ENCODE results near the gene SEMG2.

Gene SEMG2

DNA sequence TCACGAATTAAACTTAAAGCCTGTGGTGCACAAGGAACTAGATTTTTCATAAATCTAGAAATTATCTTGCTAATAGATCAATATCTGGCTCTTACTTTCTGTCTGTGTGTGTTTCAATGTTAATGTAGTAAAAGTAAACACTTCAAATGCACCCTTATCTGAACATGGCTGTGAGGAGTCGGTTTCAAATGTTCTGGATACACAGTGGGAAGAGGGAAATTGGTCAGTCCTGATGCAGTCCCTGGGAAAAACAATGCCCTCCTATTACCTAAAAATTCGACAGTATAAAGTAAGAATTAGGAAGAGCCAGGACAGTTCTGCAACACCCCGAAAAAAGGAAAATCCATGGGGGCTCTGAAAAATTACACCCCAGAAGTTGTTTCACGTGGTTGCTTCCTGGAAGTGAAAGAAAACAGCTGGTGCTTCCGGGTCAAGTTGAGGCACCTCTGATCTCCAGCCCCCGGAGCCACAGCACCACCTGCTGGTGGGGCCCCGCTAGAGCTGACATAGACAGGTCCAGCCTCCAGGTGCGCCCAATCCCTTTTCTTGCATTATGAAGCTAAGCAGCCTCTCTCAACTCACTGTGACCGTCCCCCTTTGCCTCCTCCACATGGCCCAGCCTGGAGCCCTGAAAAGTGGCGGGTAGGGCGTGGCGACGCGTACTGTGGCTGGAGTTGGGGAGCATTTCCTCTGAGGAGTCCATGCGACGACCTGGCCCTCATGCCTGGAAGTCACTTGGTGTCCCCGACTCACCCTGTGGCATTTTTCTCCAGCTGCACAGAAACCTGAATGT, 8.3 kb downstream of the SEMG2 start:
- DNase-seq (ENCODE audit: low read depth): no peak

- DNase-seq (ENCODE audit: low read depth): no peak
Observed at GRCh38 chr20:45230631-45231030, 9.5 kb downstream of the SEMG2 start.

DNA sequence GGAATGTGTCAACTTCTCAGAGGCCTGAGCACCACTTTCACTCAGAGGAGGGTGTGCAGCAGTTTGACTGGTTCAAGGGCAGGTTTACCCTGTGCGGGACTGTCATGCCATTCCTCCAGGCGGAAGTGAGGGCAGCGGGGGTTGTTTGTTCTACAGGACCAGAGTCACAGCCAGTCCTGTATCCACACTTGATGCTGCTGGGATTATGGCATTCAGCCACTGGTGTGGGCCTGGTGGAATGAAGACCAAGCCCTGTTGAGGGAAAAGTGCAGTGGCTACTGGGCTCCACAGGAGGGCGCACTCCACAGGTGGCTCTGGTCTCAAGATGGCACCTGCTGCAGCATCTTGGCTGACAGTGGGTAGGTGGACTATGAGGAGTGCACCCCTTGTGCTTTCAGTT, 14.8 kb downstream of the SEMG2 start:
- DNase-seq (ENCODE audit: low read depth): no peak

DNA sequence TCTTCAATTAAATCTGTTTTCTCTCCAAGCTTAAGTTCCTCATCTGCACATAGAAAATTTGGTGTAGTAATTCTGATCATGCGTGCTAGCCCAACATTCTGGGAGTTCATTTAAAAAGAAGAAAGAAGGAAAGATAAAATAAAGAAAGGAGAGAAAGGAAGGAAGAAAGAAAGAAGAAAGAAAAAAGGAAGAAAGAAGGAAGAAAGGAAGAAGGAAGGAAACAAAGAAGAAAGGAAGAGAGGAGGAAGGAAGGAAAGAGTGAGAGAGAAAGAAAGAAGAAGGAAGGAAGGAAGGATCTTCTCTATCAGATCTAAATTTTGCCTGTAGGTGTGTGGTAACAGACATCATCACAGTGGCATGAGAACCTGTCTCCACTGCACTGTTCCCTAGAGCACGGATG, 17.0 kb downstream of the SEMG2 start:
- no peak for DNase-seq (ENCODE audit: low read depth)

DNA sequence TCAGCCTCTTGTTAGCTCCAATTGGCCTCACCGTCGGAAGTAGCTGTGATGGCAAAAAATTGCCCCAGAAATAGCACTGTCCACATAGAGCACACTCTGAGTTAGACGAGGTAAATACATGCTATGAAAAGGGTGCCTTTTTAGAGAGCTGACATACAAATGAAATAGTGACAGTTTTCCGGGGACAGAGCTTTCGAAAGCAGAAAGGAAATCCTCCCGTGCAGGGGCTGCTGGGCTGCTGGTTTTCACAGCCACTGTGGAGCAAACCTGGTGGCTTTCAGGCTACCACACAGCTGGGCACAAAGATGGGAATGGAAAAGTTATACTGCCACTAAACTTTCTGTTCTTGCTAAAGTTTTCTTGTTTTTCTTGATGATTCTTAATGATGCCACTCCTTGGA, 24.9 kb downstream of the SEMG2 start:
- no peak for DNase-seq (ENCODE audit: low read depth)

GRCh38 chr20:45247865-45248264, 26.7 kb downstream of the SEMG2 start:
- DNase-seq (ENCODE audit: low read depth): no peak

DNA sequence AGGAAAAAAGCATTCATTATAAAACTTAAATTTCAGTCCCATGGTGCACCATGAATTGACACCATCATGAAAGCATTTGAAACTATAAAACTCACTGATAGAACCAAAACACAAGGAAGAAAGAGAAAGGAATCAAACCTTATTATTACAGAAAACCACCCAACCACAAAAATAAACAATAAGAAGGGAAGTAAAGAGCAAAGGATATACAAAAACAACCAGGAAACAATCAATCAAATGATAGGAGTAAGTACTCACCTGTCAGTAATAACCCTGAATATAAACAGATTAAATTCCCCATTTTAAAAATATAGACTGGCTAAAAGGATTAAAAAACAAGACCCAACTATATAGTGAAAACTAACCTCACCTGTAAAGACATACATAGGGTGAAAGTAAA, 27.4 kb downstream of the SEMG2 start:
- DNase-seq (ENCODE audit: low read depth): no peak

GRCh38 chr20:45251884-45252560, 30.8 kb downstream of the SEMG2 start:
- no peak for DNase-seq (ENCODE audit: low read depth)

DNA sequence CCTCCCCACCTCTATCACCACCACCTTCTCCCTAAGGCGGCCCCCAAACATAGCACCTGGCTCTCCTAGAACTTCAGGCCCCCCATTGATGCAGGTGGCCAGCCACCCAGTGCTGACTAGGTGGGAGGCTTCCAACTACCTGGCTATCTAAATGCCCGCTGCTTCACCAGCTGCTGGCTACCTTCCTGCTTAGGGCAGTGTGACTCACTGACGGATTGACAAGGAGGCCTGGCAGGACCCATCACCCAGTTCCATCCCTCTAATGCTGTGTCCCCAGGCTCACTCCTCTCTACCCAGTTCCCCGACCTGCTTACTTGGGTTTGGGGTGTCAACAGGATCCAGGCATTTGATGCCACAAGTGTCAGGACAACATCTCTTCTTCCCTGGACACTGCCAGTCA, 32.1 kb downstream of the SEMG2 start:
- DNase-seq (ENCODE audit: low read depth): no peak

DNA sequence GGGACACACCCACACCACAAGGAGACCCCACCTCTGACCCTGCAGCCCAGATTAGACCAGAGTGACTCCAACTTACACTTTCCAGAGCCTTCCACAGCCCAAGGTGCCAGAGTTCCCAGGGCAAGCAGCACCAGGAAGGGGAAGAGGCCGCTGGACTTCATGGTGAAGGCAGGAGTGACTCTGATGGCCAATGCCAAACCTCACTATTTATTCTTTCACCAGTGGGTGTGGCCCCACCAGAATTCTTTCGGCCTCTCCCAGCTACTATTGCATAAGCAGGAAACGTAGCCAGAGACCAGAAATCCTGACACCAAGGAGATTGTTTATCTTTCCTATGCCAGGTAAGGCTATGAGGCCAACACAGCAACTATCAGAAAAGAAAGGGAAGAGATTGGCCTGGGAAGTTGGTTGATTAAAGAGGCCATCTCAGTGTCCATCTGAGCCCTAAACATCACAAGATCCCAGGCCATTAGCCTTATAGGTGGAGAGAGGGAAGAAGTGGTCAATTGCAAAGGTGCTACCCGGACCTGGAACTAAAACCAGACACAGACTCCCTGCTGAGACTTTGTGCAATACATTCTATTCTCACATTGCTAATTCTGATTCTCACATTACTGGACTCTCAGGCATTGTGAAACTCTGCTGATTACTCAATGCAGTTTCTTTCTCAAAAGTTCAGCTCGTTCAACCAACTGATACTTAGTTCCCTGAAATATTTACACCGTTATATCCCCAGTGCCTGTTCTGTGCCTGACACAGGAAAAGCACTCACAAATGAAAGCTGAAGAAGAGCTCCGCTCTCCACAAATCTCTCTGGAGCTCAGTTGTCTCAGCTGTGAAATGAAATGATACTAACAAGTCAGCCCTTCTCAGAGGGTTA, 33.5 kb downstream of the SEMG2 start, which contains the start of gene SLPI:
TSS of gene SLPI (minus strand) at position 182 of the 880 bp plus-strand sequence. CDS start at position 161, 21 bp downstream.
- no peak for DNase-seq (ENCODE audit: low read depth)

DNA sequence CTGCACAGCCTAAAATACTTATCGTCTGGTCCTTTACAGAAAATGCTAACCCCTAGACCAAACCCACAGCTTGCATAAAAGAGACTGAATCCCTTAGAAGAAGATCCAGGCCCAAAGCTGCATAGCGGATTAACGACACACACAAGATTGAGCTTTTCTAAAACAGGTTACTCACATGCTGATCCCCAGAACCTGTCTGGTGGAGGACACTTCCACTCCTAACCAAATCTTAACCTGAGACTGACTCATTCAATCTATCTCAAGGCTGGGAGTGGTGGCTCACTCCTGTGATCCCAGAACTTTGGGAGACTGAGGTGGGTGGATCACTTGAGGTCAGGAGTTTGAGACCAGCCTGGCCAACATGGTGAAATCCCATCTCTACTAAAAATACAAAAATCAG, 36.0 kb downstream of the SEMG2 start:
- DNase-seq (ENCODE audit: low read depth): no peak

DNA sequence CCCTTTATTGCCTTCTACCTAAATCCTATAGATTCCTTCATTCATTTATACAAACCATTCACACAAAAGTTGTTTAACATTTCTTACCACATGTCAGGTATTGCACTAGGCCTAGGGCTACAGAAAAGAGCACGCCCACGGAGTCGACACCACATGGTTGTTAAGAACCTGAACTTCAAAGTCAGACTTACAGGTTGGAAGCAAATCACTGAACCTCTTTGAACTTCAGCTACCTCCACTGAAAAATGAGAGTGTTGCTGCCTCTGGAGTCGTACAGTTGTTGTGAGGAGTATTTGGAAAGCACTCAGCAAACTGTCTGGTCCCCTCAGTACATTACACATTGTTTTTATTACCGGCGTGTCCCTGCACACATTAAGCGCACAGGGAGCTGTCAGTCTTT, 36.5 kb downstream of the SEMG2 start:
- DNase-seq (ENCODE audit: low read depth): no peak

GRCh38 chr20:45258259-45258658, 37.1 kb downstream of the SEMG2 start:
- DNase-seq (ENCODE audit: low read depth): no peak

DNA sequence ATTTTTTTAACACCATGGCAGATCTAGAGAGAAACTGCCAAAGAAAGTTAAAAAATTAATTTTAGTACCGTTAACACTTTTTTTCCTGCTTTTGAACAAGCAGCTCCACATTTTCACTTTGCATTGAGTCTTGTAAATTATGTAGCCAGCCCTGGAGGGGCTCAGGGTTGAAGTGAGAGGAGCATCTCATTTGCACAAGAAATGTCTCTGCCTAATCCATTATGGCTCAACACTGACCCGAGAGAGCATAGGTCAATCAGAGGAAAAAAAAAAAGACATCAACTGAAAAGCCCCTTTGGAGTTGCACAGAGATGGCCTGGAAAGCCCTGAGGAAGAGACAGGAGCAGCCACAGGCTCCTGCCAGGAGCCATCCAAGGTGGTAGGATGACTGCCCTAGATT, 37.5 kb downstream of the SEMG2 start:
- DNase-seq (ENCODE audit: low read depth): no peak

DNA sequence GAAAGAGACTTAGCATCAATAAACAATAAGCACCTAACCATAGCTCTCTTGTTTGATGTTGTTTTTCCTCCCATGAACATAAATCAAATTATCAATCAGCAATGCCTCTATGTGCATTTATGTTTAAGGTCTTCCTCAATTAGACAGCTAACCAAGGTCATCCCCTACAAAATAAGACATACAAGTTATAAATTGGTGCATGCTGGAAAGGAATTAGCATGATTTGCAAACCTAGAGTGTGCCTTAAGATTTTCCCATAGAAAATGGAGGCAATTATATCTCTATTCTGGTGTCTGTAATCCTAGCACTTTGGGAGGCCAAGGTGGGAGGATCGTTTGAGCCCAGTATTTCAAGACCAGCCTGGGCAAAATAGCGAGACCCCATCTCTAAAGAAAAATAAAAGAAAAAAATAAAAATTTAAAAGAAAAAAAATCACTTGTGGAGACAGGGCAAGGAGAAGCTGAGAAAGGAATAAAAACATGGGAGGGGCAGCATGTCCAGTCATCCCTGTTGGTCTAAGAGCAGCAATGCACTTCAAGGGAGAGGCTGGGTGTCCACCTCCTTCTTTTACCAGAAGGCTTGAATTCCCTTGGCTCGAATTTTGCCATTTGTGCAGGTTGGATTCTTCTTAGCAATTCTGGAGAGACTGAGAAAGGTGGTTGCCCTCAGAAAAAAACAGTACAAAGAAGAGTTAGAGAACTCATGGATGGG, 42.5 kb downstream of the SEMG2 start:
- DNase-seq (ENCODE audit: low read depth): no peak

- no peak for DNase-seq (ENCODE audit: low read depth)
Observed at GRCh38 chr20:45266977-45267376, 45.8 kb downstream of the SEMG2 start.

GRCh38 chr20:45268531-45268930, 47.4 kb downstream of the SEMG2 start:
- DNase-seq (ENCODE audit: low read depth): no peak

GRCh38 chr20:45269056-45269455, 47.9 kb downstream of the SEMG2 start:
- DNase-seq (ENCODE audit: low read depth): no peak

DNA sequence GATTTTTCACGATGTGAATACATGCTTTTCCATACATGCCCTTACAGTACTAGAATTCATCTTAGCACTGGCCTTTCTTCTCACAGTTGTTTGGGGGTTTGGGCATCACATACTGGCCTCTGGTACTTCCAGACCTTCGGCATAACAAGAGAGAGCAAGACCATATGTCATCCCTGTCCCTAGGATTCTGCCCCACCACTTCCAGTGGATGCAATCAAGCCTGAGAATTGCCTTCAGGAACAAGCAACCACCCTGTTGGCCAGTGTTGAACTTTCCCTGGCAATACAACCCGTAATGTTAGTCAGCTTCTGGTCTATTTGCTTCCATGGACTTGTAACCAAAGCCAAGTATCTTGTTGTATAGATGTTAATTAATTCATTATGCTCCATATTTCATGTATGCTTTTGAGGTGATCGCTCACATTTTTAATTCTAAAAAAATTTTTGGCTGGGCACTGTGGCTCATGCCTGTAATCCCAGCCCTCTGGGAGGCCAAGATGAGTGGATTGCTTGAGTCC, 48.6 kb downstream of the SEMG2 start:
- no peak for DNase-seq (ENCODE audit: low read depth)

Measured in stimulated activated CD8-positive, alpha-beta memory T cell treated with anti-CD3 and anti-CD28 coated beads, Interleukin-12 subunit alpha, Interleukin-12 subunit beta, amount 100 ng/mL, for 1 hour (primary cell).